H1 (cell line): ENCODE measurements around the gene GFM1. TPM values are rescaled to one million over a fixed set of nuclear protein-coding genes. Genes with fewer than 3 reads are reported as not detected.

Experiments
- CTCF ChIA-PET: fragments of 300-600 bp; sonication (Branson Sonifier 250); formaldehyde crosslinking; loops from one replicate; lab custom pipeline; 2021; ENCODE audit not compliant: partially characterized antibody; lab: Charles Lee
- POLR2A ChIA-PET: fragments of 300-600 bp; sonication (Branson Sonifier 250); formaldehyde crosslinking; loops from one replicate; lab custom pipeline; 2021; ENCODE audit warnings: inconsistent platforms; ENCODE audit not compliant: partially characterized antibody; lab: Charles Lee
- DNase-seq, 2 experiments: peaks; one replicate each; pipeline versions ENCODE4 v3.0.0 to v3.0.0-alpha.2; 2010 to 2022; ENCODE audit warnings: low spot score in 2 of 2, low read depth in 1 of 2, mixed read lengths in 1 of 2
- FAIRE-seq: peaks from 2 replicates; lab custom pipeline; 2011; peaks lifted over from hg19 to GRCh38; lab: Jason Lieb, UNC
- H2AFZ ChIP-seq: 2 replicates; pipeline ENCODE4 v1.8.1; 2012; ENCODE audit warnings: low read length, inconsistent platforms
- H2AK5ac ChIP-seq: 2 replicates; pipeline ENCODE4 v1.6.1; 2013; ENCODE audit warnings: low read depth, low read length
- H2BK120ac ChIP-seq: replicated peaks from 2 replicates; pipeline ENCODE3; 2013; ENCODE audit warnings: low read depth, low read length, inconsistent platforms
- H2BK12ac ChIP-seq: 2 replicates; pipeline ENCODE4 v1.6.1; 2013; ENCODE audit warnings: low read depth, low read length
- H2BK15ac ChIP-seq: 2 replicates; pipeline ENCODE4 v1.6.1; 2013; ENCODE audit warnings: low read length
- H2BK20ac ChIP-seq: 2 replicates; pipeline ENCODE4 v1.6.1; 2013; ENCODE audit warnings: low read length
- H2BK5ac ChIP-seq: 2 replicates; pipeline ENCODE4 v1.6.1; 2013; ENCODE audit warnings: low read depth, low read length
- H3K14ac ChIP-seq: 2 replicates; pipeline ENCODE4 v1.6.1; 2013; ENCODE audit warnings: inconsistent platforms; ENCODE audit not compliant: insufficient read length
- H3K18ac ChIP-seq: 2 replicates; pipeline ENCODE4 v1.6.1; 2013; ENCODE audit warnings: low read length; ENCODE audit errors: extremely low read depth
- H3K23ac ChIP-seq: 2 replicates; pipeline ENCODE4 v1.6.1; 2013; ENCODE audit warnings: inconsistent platforms; ENCODE audit not compliant: insufficient read length
- H3K23me2 ChIP-seq: 2 replicates; pipeline ENCODE4 v1.6.1; 2013; ENCODE audit warnings: low read depth, low read length
- H3K27ac ChIP-seq: 2 replicates; pipeline ENCODE4 v1.6.1; 2011; ENCODE audit warnings: low read depth, low read length, inconsistent platforms
- H3K27me3 ChIP-seq, 4 experiments: replicated peaks in 1 of 4; 1 replicate in 1 of 4; 2 replicates in 3 of 4; pipeline versions ENCODE4 v1.6.1 to v1.8.1; 2011 to 2013; ENCODE audit warnings: low read length in 3 of 4, mild to moderate bottlenecking in 3 of 4, inconsistent platforms in 2 of 4, mixed read lengths in 2 of 4, moderate library complexity in 1 of 4; ENCODE audit not compliant: control insufficient read depth in 3 of 4, insufficient read depth in 3 of 4; ENCODE audit errors: extremely low read depth in 1 of 4
- H3K36me3 ChIP-seq, 4 experiments: 2 replicates each; pipeline versions ENCODE4 v1.6.1 to v1.8.1; 2011 to 2013; ENCODE audit warnings: mild to moderate bottlenecking in 4 of 4, low read length in 3 of 4, moderate library complexity in 2 of 4, control low read depth in 1 of 4, inconsistent platforms in 1 of 4; ENCODE audit not compliant: insufficient read depth in 4 of 4, control insufficient read depth in 2 of 4
- H3K4ac ChIP-seq: replicated peaks from 2 replicates; pipeline ENCODE3; 2013; ENCODE audit warnings: low read length, low read depth, mixed read lengths, inconsistent platforms; ENCODE audit not compliant: insufficient read length
- H3K4me1 ChIP-seq, 4 experiments: replicated peaks in 1 of 4; 1 replicate in 1 of 4; 2 replicates in 3 of 4; pipeline versions ENCODE4 v1.6.1 to v1.8.1; 2011 to 2013; ENCODE audit warnings: low read length in 3 of 4, inconsistent platforms in 2 of 4, mixed read lengths in 1 of 4; ENCODE audit not compliant: insufficient read depth in 4 of 4, control insufficient read depth in 3 of 4
- H3K4me2 ChIP-seq, 2 experiments: 2 replicates each; pipeline versions ENCODE4 v1.6.1 to v1.8.1; 2011 to 2013; ENCODE audit warnings: low read depth in 2 of 2, low read length in 2 of 2, control low read depth in 1 of 2, inconsistent platforms in 1 of 2, mild to moderate bottlenecking in 1 of 2; ENCODE audit not compliant: insufficient read depth in 1 of 2
- H3K4me3 ChIP-seq, 4 experiments: fragments of 200-600, 300-600 bp in 1 of 4; sonication (generic), shearing (Covaris generic), sonication (Bioruptor Twin) in 1 of 4; 2 replicates each; pipeline versions ENCODE4 v1.5.1 to v1.8.1; 2011 to 2016; ENCODE audit warnings: low read length in 4 of 4, low read depth in 3 of 4, control low read depth in 2 of 4, inconsistent platforms in 2 of 4, mild to moderate bottlenecking in 2 of 4, mixed read lengths in 1 of 4, moderate library complexity in 1 of 4; ENCODE audit not compliant: insufficient read depth in 2 of 4; ENCODE audit errors: extremely low read depth in 1 of 4
- H3K56ac ChIP-seq: replicated peaks from 2 replicates; pipeline ENCODE3; 2013; ENCODE audit warnings: low read depth, mild to moderate bottlenecking, mixed read lengths, low read length, inconsistent platforms; ENCODE audit not compliant: insufficient read length
- H3K79me1 ChIP-seq: 2 replicates; pipeline ENCODE4 v1.6.1; 2013; ENCODE audit warnings: low read depth, low read length, control low read depth
- H3K79me2 ChIP-seq, 2 experiments: 2 replicates each; pipeline versions ENCODE4 v1.6.1 to v1.8.1; 2012 to 2013; ENCODE audit warnings: low read length in 2 of 2, mild to moderate bottlenecking in 2 of 2, inconsistent platforms in 1 of 2; ENCODE audit not compliant: insufficient read depth in 2 of 2, control insufficient read depth in 1 of 2
- H3K9ac ChIP-seq, 4 experiments: replicated peaks in 1 of 4; 1 replicate in 1 of 4; 2 replicates in 3 of 4; pipeline versions ENCODE4 v1.6.1 to v1.8.1; 2011 to 2013; ENCODE audit warnings: low read depth in 3 of 4, low read length in 3 of 4, control low read depth in 2 of 4, mild to moderate bottlenecking in 2 of 4, moderate library complexity in 2 of 4, inconsistent platforms in 1 of 4; ENCODE audit errors: extremely low read depth in 1 of 4
- H3K9me3 ChIP-seq, 2 experiments: 2 replicates each; pipeline versions ENCODE4 v1.6.1 to v1.8.1; 2012 to 2013; ENCODE audit warnings: mild to moderate bottlenecking in 2 of 2, moderate library complexity in 2 of 2, control low read depth in 1 of 2, inconsistent platforms in 1 of 2, low read depth in 1 of 2, low read length in 1 of 2, mixed read lengths in 1 of 2; ENCODE audit not compliant: insufficient read depth in 2 of 2
- H4K20me1 ChIP-seq, 2 experiments: replicated peaks in 1 of 2; 2 replicates each; pipeline versions ENCODE3 to v1.8.1; 2011 to 2013; ENCODE audit warnings: inconsistent platforms in 2 of 2, low read length in 2 of 2, mild to moderate bottlenecking in 1 of 2; ENCODE audit not compliant: insufficient read depth in 2 of 2, control insufficient read depth in 1 of 2
- H4K5ac ChIP-seq: 2 replicates; pipeline ENCODE4 v1.6.1; 2013; ENCODE audit warnings: low read length, low read depth, mixed read lengths, inconsistent platforms; ENCODE audit not compliant: insufficient read length
- H4K8ac ChIP-seq: 2 replicates; pipeline ENCODE4 v1.8.0; 2013; ENCODE audit warnings: mild to moderate bottlenecking, moderate library complexity, low read length, inconsistent platforms; ENCODE audit not compliant: insufficient read depth; ENCODE audit errors: extremely low read depth
- H4K91ac ChIP-seq: replicated peaks from 2 replicates; pipeline ENCODE3; 2013; ENCODE audit warnings: low read length, mixed read lengths, inconsistent platforms; ENCODE audit not compliant: insufficient read length
- ASH2L ChIP-seq: fragments of 200-600, 300-600 bp; sonication (generic); IDR thresholded peaks from one replicate; pipeline ENCODE4 v1.7.1; 2017; ENCODE audit warnings: low read length
- BACH1 ChIP-seq: IDR thresholded peaks from 2 replicates; pipeline ENCODE4 v1.6.1; 2012; ENCODE audit warnings: low read length, improper control_type of control experiment
- CHD1 ChIP-seq: IDR thresholded peaks from 2 replicates; pipeline ENCODE4 v1.6.1; 2012; ENCODE audit warnings: low read depth, low read length, improper control_type of control experiment
- SIX5 ChIP-seq: IDR thresholded peaks from 2 replicates; pipeline ENCODE4 v1.6.1; 2011; ENCODE audit warnings: mild to moderate bottlenecking, low read depth, low read length
- SP2 ChIP-seq: IDR thresholded peaks from 2 replicates; pipeline ENCODE4 v1.6.1; 2012; ENCODE audit warnings: mild to moderate bottlenecking, low read length, inconsistent platforms
- TCF12 ChIP-seq: IDR thresholded peaks from 2 replicates; pipeline ENCODE4 v1.6.1; 2011; ENCODE audit warnings: low read depth, mild to moderate bottlenecking, low read length
- YY1 ChIP-seq: IDR thresholded peaks from 2 replicates; pipeline ENCODE4 v1.6.1; 2011; ENCODE audit warnings: low read depth, mild to moderate bottlenecking, low read length
- WGBS, 2 experiments: shearing (Covaris generic) in 1 of 2; methylation state at CpG; one replicate each; pipeline versions ENCODE4 v1.1.6 to v1.1.7; 2013 to 2015; ENCODE audit warnings: low lambda C conversion rate in 2 of 2, mixed read lengths in 2 of 2, inconsistent platforms in 1 of 2, low coverage in 1 of 2, missing lambda C conversion rate in 1 of 2; ENCODE audit not compliant: insufficient replicate concordance in 2 of 2, insufficient coverage in 1 of 2, insufficient read length in 1 of 2; ENCODE audit errors: extremely low coverage in 1 of 2, missing lambda C conversion rate in 1 of 2; 5-methylcytosine and 5-hydroxymethylcytosine counted together
- long read RNA-seq, 2 experiments: library from RNA in 1 of 2; library from capped mRNA in 1 of 2; stranded (forward); transcript quantifications; one replicate each; pipeline ENCODE4 v2.0.0, GENCODE V29; 2021; ENCODE audit warnings: inconsistent platforms in 1 of 2
- polyA minus RNA-seq, 3 experiments: library from RNA; depleted of rRNA, polyadenylated mRNA; stranded (reverse); fragments of >200 nt; gene quantifications; 1 replicate in 2 of 3; 2 replicates in 1 of 3; pipeline ENCODE4 v1.2.3, GENCODE V29; 2011
- polyA plus RNA-seq, 7 experiments: library from polyadenylated mRNA; depleted of rRNA in 3 of 7; stranded (reverse) in 5 of 7; unstranded in 2 of 7; fragments of >200 nt in 5 of 7; fragments of 200-250 nt in 2 of 7; gene quantifications; 1 replicate in 5 of 7; 2 replicates in 1 of 7; 4 replicates in 1 of 7; pipeline versions ENCODE4 v1.2.1 to v1.2.3, GENCODE V29; 2011 to 2013; ENCODE audit warnings: missing spikeins in 2 of 7, mixed read lengths in 2 of 7
- total RNA-seq: library from RNA; stranded (reverse); fragmentation: NEBNext Ultra II Directional; extraction: Animal tissue kit (Norgen Biotek cat#: 25700); gene quantifications from 2 replicates; pipeline ENCODE4 v1.2.1, GENCODE V29; 2021
- TF ChIP-seq, protein P1 (sequence below): IDR thresholded peaks from 2 replicates; pipeline ENCODE4 v1.6.1; 2012; ENCODE audit warnings: low read length, inconsistent platforms

GFM1 gene
- total RNA-seq: 42.6 and 45.3 TPM in 2 replicates
- 8.1 and 10.9 TPM in 2 replicates for polyA plus RNA-seq (2011; rRNA removed)
- 15.3 TPM for polyA plus RNA-seq (2011; cell fraction: cytosol; rRNA removed)
- polyA plus RNA-seq (2011; cell fraction: nucleus; rRNA removed): 15.9 TPM
- polyA plus RNA-seq (2012, experiment 1 of 2): 22.6 to 33.4 TPM (median 26.2 TPM) in 4 replicates
- 2.7 TPM for polyA plus RNA-seq (2012, experiment 2 of 2)
- polyA plus RNA-seq (2013, experiment 1 of 2): 30.4 TPM
- 27.9 TPM for polyA plus RNA-seq (2013, experiment 2 of 2)
- polyA minus RNA-seq (2011; rRNA and poly(A)+ RNA removed): 32.0 and 44.7 TPM in 2 replicates
- polyA minus RNA-seq (2011; cell fraction: cytosol; rRNA and poly(A)+ RNA removed): 18.2 TPM
- polyA minus RNA-seq (2011; cell fraction: nucleus; rRNA and poly(A)+ RNA removed): 68.7 TPM
- long read RNA-seq, experiment 1, partial matches to known transcripts: 14 of 35 reads
- long read RNA-seq, experiment 1, other reads (novel, unspliced or antisense): 21 of 35 reads
- long read RNA-seq, experiment 2, transcript GFM1-210 (18 exons, 3,721 nt): major isoform, 21 of 31 reads
- long read RNA-seq, experiment 2, partial matches to known transcripts: 2 of 31 reads
- long read RNA-seq, experiment 2, other reads (novel, unspliced or antisense): 6 of 31 reads

GRCh38 chr3:158644345-158644908, at the start of gene GFM1:
Gene GFM1, plus strand, starts transcription at chr3:158644527. Its CDS starts 108 bp downstream, at chr3:158644635.
- H3K9ac ChIP-seq: peak within 1 kb of the TSS in 3 of 4 experiments; percentile 49 to 73 (median 68); a peak in 6 of 7 replicates
- peak within 1 kb of the TSS; percentile 25 for H3K4ac ChIP-seq
- H3K14ac ChIP-seq: no peak within 1 kb of the TSS
- H2AFZ ChIP-seq: peak within 1 kb of the TSS; percentile 96
- peak within 1 kb of the TSS; percentile 80 to 95 (median 92) for H3K4me3 ChIP-seq
- H2BK5ac ChIP-seq: peak within 1 kb of the TSS; percentile 78
- POLR2A ChIA-PET: interaction anchor here (0.5 to 2.6 kb wide), 9 partner anchors 11 to 1427 kb away, joined by 3 to 15 read pairs (median 3); partner anchors contain the start of genes LXN and MLF1
- peak; percentile 80 to 87 for DNase-seq
- peak within 1 kb of the TSS; percentile 32 for H4K5ac ChIP-seq
- H2BK12ac ChIP-seq: no peak within 1 kb of the TSS
- no peak within 1 kb of the TSS for H2AK5ac ChIP-seq
- no peak within 1 kb of the TSS for H2BK20ac ChIP-seq
- no peak within 1 kb of the TSS for H2BK120ac ChIP-seq
- H3K56ac ChIP-seq: peak within 1 kb of the TSS; percentile 78
- WGBS, 2 experiments: 2% methylated on average over 42 of the region's 42 CpGs; no CpG with 5 or more reads in 1 of the 2 experiments
- CTCF ChIA-PET: interaction anchor here (0.6 to 5.7 kb wide), 35 partner anchors 9 to 1338 kb away, joined by 3 to 45 read pairs (median 4); partner anchors contain the start of gene LXN
- H3K23ac ChIP-seq: no peak within 1 kb of the TSS
- H3K9me3 ChIP-seq: no peaks in the 10 kb centered on the region
- peak within 1 kb of the TSS; percentile 77; the same call in 1 of the 2 replicates for H3K27ac ChIP-seq
- peak within 1 kb of the TSS; percentile 97 for H4K8ac ChIP-seq
- H3K4me2 ChIP-seq: peak within 1 kb of the TSS; percentile 26 to 67
- no peak within 1 kb of the TSS for H2BK15ac ChIP-seq
- H3K27me3 ChIP-seq: no peaks in the 10 kb centered on the region
- peaks cover 3 to 9% (median 4%) of the 10 kb centered on the region in 4 experiments; a peak in 3 of 8 replicates for H3K36me3 ChIP-seq
- H4K91ac ChIP-seq: no peak within 1 kb of the TSS
- H3K79me2 ChIP-seq: peaks cover 0 to 29% of the 10 kb centered on the region in 2 experiments; a peak in 3 of 4 replicates
- no peaks in the 10 kb centered on the region for H3K79me1 ChIP-seq
- peak; percentile 93 for FAIRE-seq
- no peaks in the 10 kb centered on the region for H3K23me2 ChIP-seq
- no peak within 1 kb of the TSS for H3K18ac ChIP-seq
- H4K20me1 ChIP-seq: no peaks in the 10 kb centered on the region
- no peaks in the 10 kb centered on the region for H3K4me1 ChIP-seq
- TF ChIP-seq BACH1: no peak
- TF ChIP-seq CHD1: no peak
- TF ChIP-seq, protein P1, sequence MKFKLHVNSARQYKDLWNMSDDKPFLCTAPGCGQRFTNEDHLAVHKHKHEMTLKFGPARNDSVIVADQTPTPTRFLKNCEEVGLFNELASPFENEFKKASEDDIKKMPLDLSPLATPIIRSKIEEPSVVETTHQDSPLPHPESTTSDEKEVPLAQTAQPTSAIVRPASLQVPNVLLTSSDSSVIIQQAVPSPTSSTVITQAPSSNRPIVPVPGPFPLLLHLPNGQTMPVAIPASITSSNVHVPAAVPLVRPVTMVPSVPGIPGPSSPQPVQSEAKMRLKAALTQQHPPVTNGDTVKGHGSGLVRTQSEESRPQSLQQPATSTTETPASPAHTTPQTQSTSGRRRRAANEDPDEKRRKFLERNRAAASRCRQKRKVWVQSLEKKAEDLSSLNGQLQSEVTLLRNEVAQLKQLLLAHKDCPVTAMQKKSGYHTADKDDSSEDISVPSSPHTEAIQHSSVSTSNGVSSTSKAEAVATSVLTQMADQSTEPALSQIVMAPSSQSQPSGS: no peak
- peak; percentile 51 for TF ChIP-seq SP2
- peak; percentile 41; the same call in 1 of the 2 replicates for TF ChIP-seq YY1
- peak; percentile 25; the same call in 1 of the 2 replicates for TF ChIP-seq SIX5
- TF ChIP-seq TCF12: no peak
- TF ChIP-seq ASH2L: peak; percentile 99
